HG03442 (cell line): Measurements from ENCODE around the gene BACH2.
"Not testable (repeated sequence)": the region's sequence is repeated elsewhere in the genome, so short reads cannot be mapped to it uniquely, and the experiment has no call there.

Experiments
- ATAC-seq: cut with Tn5 transposase; IDR thresholded peaks from one replicate; pipeline ENCODE4 v1.9.1; 2021; ENCODE audit warnings: mild to moderate bottlenecking, moderate library complexity; ENCODE audit not compliant: unreplicated experiment

BACH2 gene

GRCh38 chr6:90076511-90077415 lies 219.9 kb downstream of the BACH2 start:
- no peak for ATAC-seq

- ATAC-seq: no peak
Measured at GRCh38 chr6:90074161-90074850, 222.3 kb downstream of the BACH2 start.

DNA sequence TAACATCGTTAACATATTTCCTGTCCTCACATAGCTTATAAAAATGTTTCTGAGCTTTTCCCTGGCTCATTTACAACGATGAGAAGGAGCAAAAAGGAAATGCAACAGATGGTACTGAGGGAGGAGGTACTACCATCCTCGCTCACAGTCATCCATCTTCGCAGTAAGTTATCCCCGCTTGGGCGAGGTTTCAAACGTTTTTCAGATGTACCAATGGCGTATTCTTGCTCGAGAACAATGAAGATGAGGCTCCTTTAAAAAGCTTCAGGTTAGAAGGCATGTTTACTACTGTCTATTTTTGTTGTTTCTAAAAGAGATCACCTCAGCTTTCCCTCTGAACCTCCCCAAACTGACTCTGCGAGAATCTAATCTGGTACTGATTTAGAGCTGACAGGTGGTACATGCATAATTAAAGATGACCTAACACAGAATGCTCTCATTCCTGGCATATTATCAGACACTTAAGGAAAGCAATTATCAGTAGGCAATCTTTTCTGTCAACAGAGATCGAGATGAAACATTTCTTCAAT lies 223.6 kb downstream of the BACH2 start:
- ATAC-seq: no peak

- ATAC-seq: no peak
Measured at GRCh38 chr6:90072501-90072900, 224.1 kb downstream of the BACH2 start.

- no peak for ATAC-seq
Measured at GRCh38 chr6:90068703-90069523, 227.7 kb downstream of the BACH2 start.

DNA sequence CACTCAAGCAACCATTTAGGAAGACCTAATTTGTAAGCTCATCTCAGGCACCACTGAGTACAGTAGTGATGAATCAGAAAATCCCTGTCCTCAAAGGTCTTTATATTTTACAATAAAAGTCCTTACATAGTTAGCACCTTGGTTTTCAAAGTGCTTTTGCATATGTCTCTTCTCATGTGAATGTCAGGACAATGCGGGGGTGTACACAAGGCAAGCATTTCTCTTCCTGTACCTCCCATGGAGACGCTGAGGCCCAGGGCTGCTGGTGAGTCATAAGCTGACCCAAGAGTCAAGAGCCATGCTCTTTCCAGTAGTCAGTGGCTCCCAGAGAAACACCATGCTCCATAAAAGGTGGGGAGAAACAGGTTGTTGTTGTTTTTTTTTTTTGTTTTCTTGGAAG lies 228.4 kb downstream of the BACH2 start:
- no peak for ATAC-seq

GRCh38 chr6:90066697-90067096 lies 229.9 kb downstream of the BACH2 start:
- ATAC-seq: no peak

- no peak for ATAC-seq
Measured at GRCh38 chr6:90065173-90065572, 231.5 kb downstream of the BACH2 start.

GRCh38 chr6:90062667-90063066 lies 234.0 kb downstream of the BACH2 start:
- ATAC-seq: no peak

- no peak for ATAC-seq
Measured at GRCh38 chr6:90062051-90062450, 234.6 kb downstream of the BACH2 start.

DNA sequence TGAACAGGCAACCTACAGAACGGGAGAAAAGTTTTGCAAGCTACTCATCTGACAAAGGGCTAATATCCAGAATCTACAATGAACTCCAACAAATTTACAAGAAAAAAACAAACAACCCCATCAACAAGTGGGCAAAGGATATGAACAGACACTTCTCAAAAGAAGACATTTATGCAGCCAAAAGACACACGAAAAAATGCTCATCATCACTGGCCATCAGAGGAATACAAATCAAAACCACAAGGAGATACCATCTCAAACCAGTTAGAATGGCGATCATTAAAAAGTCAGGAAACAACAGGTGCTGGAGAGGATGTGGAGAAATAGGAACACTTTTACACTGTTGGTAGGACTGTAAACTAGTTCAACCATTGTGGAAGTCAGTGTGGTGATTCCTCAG lies 237.5 kb downstream of the BACH2 start:
- ATAC-seq: not testable (repeated sequence)

GRCh38 chr6:90055924-90056323 lies 240.7 kb downstream of the BACH2 start:
- ATAC-seq: not testable (repeated sequence)

DNA sequence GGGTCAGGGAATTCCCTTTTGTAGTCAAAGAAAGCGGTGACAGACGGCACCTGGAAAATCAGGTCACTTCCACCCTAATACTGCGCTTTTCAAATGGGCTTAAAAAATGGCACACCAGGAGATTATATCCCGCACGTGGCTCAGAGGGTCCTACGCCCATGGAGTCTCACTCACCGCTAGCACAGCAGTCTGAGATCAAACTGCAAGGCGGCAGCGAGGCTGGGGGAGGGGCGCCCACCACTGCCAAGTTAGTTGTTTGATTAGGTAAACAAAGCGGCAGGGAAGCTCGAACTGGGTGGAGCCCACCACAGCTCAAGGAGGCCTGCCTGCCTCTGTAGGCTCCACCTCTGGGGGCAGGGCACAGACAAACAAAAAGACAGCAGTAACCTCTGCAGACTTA lies 242.4 kb downstream of the BACH2 start:
- ATAC-seq: not testable (repeated sequence)

DNA sequence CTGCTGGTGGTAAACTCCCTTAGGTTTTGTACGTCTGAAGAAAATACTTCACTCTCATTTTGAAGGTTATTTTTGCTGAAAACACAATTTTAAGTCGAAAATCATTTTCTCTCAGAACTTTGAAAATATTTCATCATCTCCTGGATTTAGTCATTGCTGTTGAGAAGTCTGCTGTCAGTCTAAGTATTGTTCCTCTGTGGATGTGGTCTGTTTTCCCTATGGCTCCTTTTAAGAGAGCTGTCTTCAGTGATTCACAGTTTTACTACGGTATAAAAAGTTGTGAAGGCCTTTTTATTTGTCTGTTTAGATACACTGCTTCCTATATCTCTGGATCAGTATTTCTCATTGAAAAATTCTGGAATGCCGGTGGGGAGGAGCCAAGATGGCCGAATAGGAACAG lies 243.0 kb downstream of the BACH2 start:
- no peak for ATAC-seq

DNA sequence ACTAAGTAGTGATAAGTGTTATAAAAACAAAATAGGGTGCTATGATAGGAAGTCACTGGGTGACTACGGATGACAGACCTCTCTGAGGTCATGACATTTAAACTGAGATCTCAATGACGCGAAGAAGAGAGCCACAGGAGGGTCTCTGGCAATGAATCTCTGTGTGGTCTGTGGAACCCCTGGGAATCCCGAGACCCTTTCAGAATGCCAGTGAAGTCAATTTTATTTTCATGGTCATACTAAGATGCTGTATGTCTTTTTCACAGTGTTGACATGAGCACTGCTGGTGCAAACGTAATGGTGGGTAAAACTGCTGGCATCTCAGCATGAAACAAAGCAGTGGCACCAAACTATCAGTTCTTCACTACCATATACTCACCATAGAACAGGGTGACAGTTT lies 247.3 kb downstream of the BACH2 start:
- no peak for ATAC-seq

DNA sequence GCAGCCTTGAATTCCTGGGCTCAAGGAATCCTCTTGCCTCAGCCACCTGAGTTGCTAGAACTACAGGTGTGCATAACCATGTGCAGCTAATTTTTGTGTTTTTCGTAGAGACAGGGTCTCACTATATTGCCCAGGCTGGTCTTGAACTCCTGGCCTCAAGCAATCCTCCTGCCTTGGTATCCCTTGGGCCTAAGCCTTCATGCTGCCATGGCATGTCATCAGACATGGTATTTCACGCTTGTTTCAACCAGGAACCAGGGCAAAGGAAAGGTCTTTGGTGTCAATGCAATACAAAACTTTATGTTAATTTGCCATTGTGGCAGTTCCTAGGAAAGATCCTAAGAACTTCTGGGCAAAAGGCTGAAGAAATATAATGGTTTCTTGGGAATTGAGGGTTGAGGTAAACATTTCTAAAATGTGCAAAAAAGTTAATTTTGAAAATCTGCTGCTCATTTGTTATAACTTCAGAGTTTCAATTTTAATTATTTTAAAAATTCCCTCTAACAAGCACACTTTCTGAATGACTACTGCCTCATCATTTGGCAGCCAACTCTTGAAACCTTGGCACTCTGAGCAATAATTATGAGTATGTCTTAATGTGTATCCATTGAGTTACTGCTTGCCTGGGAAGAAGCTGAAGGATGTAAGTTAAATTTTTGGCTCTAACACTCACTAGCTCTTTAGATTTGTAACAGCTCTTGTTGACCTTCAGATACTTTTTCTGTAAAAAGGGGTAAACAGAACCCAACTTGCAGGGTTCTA lies 248.3 kb downstream of the BACH2 start:
- no peak for ATAC-seq

GRCh38 chr6:90045535-90045934 lies 251.1 kb downstream of the BACH2 start:
- no peak for ATAC-seq

GRCh38 chr6:90044833-90045381 lies 251.7 kb downstream of the BACH2 start:
- ATAC-seq: no peak

DNA sequence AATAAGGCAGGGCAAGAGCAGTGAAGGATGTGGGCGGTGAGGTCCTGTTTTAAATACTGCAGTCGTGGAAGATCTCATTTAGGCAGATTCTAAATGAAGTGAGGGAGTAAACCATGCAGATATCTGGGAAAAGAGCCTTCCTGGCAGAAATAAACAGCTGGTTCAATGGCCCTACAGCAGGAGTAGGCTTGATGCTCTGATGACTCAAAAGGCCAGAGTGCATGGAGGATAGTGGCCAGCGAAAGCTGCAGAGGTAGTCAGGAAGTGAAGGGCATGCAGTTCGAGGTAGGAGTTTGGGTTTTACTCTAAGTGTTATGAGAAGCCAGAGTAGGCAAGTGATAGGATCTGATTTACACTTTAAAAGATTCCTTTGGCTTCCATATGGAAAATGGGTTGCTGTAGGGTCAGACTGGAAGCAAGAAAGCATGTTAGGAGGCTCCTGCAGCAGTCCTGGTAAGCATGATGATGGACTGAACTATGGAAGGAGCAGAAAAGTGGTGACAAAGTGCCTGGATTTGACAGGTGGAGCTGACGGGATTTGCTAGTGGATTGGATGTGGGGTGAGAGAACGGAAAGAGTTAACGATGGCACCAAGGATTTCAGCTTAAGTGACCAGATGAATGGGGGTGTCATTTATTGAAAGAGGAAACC lies 252.3 kb downstream of the BACH2 start:
- ATAC-seq: no peak

DNA sequence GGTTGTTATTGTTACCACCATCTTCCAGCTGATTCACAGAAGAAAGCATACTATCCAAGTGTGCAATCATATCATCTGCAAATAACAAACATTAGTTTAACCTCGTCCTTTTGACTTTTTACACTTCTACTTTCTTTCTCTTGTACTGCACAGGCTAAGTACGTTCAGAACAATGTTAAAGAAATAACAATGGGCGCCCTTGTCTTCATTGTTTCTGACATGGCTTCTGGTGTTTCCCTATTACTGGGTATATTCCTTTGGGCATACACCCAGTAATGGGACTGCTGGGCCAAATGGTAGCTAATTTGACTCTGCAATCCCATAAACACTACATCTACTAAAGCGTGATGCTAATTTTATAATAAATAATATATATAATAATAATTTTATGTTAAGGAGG lies 255.7 kb downstream of the BACH2 start:
- no peak for ATAC-seq
